B cell (primary cell): ENCODE results near the gene SYT13. TPM values are rescaled to one million over a fixed set of nuclear protein-coding genes. Genes with fewer than 3 reads are reported as not detected.

ENCODE experiments used
- ATAC-seq: fragments of 200-7000 bp; cut with Tn5 transposase; one replicate; pipeline ENCODE4 v1.10.0; 2021; ENCODE audit warnings: low read depth, mild to moderate bottlenecking, moderate number of reproducible peaks, moderate library complexity
- CTCF ChIA-PET: fragments of 350-600 bp; sonication (Branson Sonifier 250); formaldehyde crosslinking; loops from one replicate; lab custom pipeline; 2021; ENCODE audit warnings: antibody characterized with exemption, inconsistent platforms; lab: Charles Lee
- POLR2A ChIA-PET: fragments of 350-600 bp; sonication (Branson Sonifier 250); formaldehyde crosslinking; loops from one replicate; lab custom pipeline; 2021; ENCODE audit warnings: antibody characterized with exemption; lab: Charles Lee
- DNase-seq: peaks from one replicate; pipeline ENCODE4 v3.0.0; 2013
- H2AFZ ChIP-seq: 2 replicates; pipeline ENCODE4 v1.6.1; 2012; ENCODE audit warnings: mild to moderate bottlenecking, low read depth, low read length; ENCODE audit not compliant: insufficient read depth, poor library complexity, severe bottlenecking
- H3K27ac ChIP-seq, 2 donors: 1 replicate in 1 of 2; 2 replicates in 1 of 2; pipeline ENCODE4 v1.5.1; 2012 to 2013; ENCODE audit warnings: low read length in 2 of 2, mild to moderate bottlenecking in 2 of 2, moderate library complexity in 1 of 2
- H3K27me3 ChIP-seq, 4 experiments: fragments of 200-600 bp in 1 of 4; sonication (generic) in 1 of 4; replicated peaks in 1 of 4; 1 replicate in 2 of 4; 2 replicates in 2 of 4; pipeline versions ENCODE4 v1.6.1 to v1.7.0; 2013 to 2016; ENCODE audit warnings: low read length in 3 of 4, mild to moderate bottlenecking in 2 of 4, mixed read lengths in 1 of 4, moderate library complexity in 1 of 4; ENCODE audit not compliant: insufficient read depth in 4 of 4, control insufficient read depth in 3 of 4; ENCODE audit errors: control extremely low read depth in 1 of 4
- H3K36me3 ChIP-seq, 2 experiments: replicated peaks in 1 of 2; 1 replicate in 1 of 2; 2 replicates in 1 of 2; pipeline versions ENCODE4 v1.6.1 to v1.7.1; 2013; ENCODE audit warnings: low read length in 1 of 2; ENCODE audit not compliant: insufficient read depth in 2 of 2, control insufficient read depth in 1 of 2; ENCODE audit errors: control extremely low read depth in 1 of 2, extremely low read depth in 1 of 2
- H3K4me1 ChIP-seq, 2 donors: fragments of 200-600 bp in 1 of 2; sonication (generic) in 1 of 2; 1 replicate in 1 of 2; 2 replicates in 1 of 2; pipeline versions ENCODE4 v1.5.1 to v1.6.1; 2013 to 2017; ENCODE audit warnings: low read length in 2 of 2; ENCODE audit not compliant: control insufficient read depth in 2 of 2, insufficient read depth in 2 of 2
- H3K4me2 ChIP-seq: replicated peaks from 2 replicates; pipeline ENCODE3; 2012; ENCODE audit warnings: mild to moderate bottlenecking, low read depth, low read length; ENCODE audit not compliant: poor library complexity, severe bottlenecking
- H3K4me3 ChIP-seq, 5 experiments: fragments of 200-600 bp in 1 of 5; sonication (generic) in 1 of 5; 1 replicate in 3 of 5; 2 replicates in 2 of 5; pipeline versions ENCODE4 v1.5.1 to v1.7.0; 2011 to 2016; ENCODE audit warnings: low read length in 4 of 5, mild to moderate bottlenecking in 4 of 5, low read depth in 2 of 5, control low read depth in 1 of 5, moderate library complexity in 1 of 5; ENCODE audit not compliant: insufficient read depth in 1 of 5; ENCODE audit errors: control extremely low read depth in 1 of 5, extremely low read depth in 1 of 5
- H3K79me2 ChIP-seq: fragments of 200-600 bp; sonication (generic); one replicate; pipeline ENCODE4 v1.6.0; 2016; ENCODE audit warnings: low read length; ENCODE audit not compliant: control insufficient read depth, insufficient read depth
- H3K9ac ChIP-seq: fragments of 200-600 bp; sonication (generic); 2 replicates; pipeline ENCODE4 v1.6.1; 2017; ENCODE audit warnings: mild to moderate bottlenecking, low read length, moderate library complexity
- H3K9me3 ChIP-seq, 3 donors: one replicate each; pipeline versions ENCODE4 v1.6.1 to v1.7.1; 2013; ENCODE audit warnings: low read length in 2 of 3; ENCODE audit not compliant: control insufficient read depth in 2 of 3, insufficient read depth in 1 of 3; ENCODE audit errors: control extremely low read depth in 1 of 3
- H4K20me1 ChIP-seq: 2 replicates; pipeline ENCODE4 v1.6.0; 2012; ENCODE audit warnings: mild to moderate bottlenecking, low read length; ENCODE audit not compliant: insufficient read depth, control insufficient read depth, poor library complexity, severe bottlenecking
- H3K27ac Mint-ChIP-seq: one replicate; pipeline ENCODE4 v1.8.0; 2021; ENCODE audit warnings: mixed read lengths
- H3K27me3 Mint-ChIP-seq: one replicate; pipeline ENCODE4 v1.8.0; 2021; ENCODE audit warnings: mixed read lengths
- H3K4me1 Mint-ChIP-seq: one replicate; pipeline ENCODE4 v1.8.0; 2021; ENCODE audit warnings: mixed read lengths
- H3K4me3 Mint-ChIP-seq: one replicate; pipeline ENCODE4 v1.8.0; 2021; ENCODE audit warnings: mixed read lengths
- H3K9me3 Mint-ChIP-seq: one replicate; pipeline ENCODE4 v1.8.0; 2022; ENCODE audit warnings: mixed read lengths; ENCODE audit not compliant: insufficient read depth
- CTCF ChIP-seq: fragments of 200-600 bp; IDR thresholded peaks from one replicate; pipeline ENCODE4 v1.8.0; 2022; ENCODE audit warnings: antibody characterized with exemption, mild to moderate bottlenecking
- EZH2 ChIP-seq: IDR thresholded peaks from 2 replicates; pipeline ENCODE4 v1.6.1; 2012; ENCODE audit warnings: borderline replicate concordance, low read depth, mild to moderate bottlenecking, moderate library complexity, low read length; ENCODE audit not compliant: insufficient read depth, poor library complexity, severe bottlenecking
- WGBS: methylation state at CpG from one replicate; pipeline ENCODE4 v1.1.5; 2013; ENCODE audit warnings: missing lambda C conversion rate; ENCODE audit not compliant: insufficient coverage; 5-methylcytosine and 5-hydroxymethylcytosine counted together
- intact Hi-C: fragments of 100-400 bp; cut with micrococcal nuclease; formaldehyde crosslinking; loops from one replicate; pipeline ENCODE4 v1.10.0; 2022
- polyA plus RNA-seq: library from polyadenylated mRNA; depleted of rRNA; stranded (reverse); fragments of >200 nt; gene quantifications from 2 replicates; pipeline ENCODE4 v1.2.3, GENCODE V29; 2012
- total RNA-seq, 2 donors: library from RNA; stranded (reverse); fragments of 120-200 nt in 1 of 2; gene quantifications; 1 replicate in 1 of 2; 2 replicates in 1 of 2; pipeline versions ENCODE4 v1.2.3 to v1.2.4, GENCODE V29; 2013 to 2022

The SYT13 gene
- total and polyA plus RNA-seq, 2 donors (not counting 1 experiment from before 2014, with no cell fraction given), result not detected

GRCh38 chr11:45234306-45235006 is 51.7 kb downstream of the SYT13 start:
- no peaks in the 10 kb centered on the region for H3K79me2 ChIP-seq
- H2AFZ ChIP-seq, result no peak overlapping the region
- H3K9me3 Mint-ChIP-seq, result no peaks in the 10 kb centered on the region
- H3K27ac ChIP-seq, result no peak overlapping the region
- CTCF ChIA-PET, result interaction anchor here (0.8 to 2.8 kb wide), 3 partner anchors 10 to 307 kb away, joined by 3 to 14 read pairs (median 3); no protein-coding TSS in a partner anchor
- no peak overlapping the region for H3K4me2 ChIP-seq
- peaks cover 0 to 10% (median 4%) of the 10 kb centered on the region in 4 experiments for H3K27me3 ChIP-seq
- POLR2A ChIA-PET, result no interaction called here
- ATAC-seq (no peak), DNase-seq (no peak)
- no peaks in the 10 kb centered on the region for H4K20me1 ChIP-seq
- intact Hi-C loops, result no loop called here
- no peak overlapping the region for H3K27ac Mint-ChIP-seq
- no peaks in the 10 kb centered on the region for H3K36me3 ChIP-seq
- 95% methylated on average over 9 of the region's 15 CpGs for WGBS
- H3K9ac ChIP-seq, result no peak overlapping the region
- no peak overlapping the region for H3K4me3 Mint-ChIP-seq
- peaks cover 0 to 8% (median 0%) of the 10 kb centered on the region in 3 donors for H3K9me3 ChIP-seq
- H3K4me3 ChIP-seq, result no peak overlapping the region
- no peak for TF ChIP-seq EZH2
- no peak for TF ChIP-seq CTCF
- H3K27me3 Mint-ChIP-seq, result peaks cover 22% of the 10 kb centered on the region
- no peaks in the 10 kb centered on the region for H3K4me1 ChIP-seq
- H3K4me1 Mint-ChIP-seq, result no peaks in the 10 kb centered on the region

GRCh38 chr11:45233804-45234170 is 52.4 kb downstream of the SYT13 start:
- Mint-ChIP-seq H3K4me1 (no peaks in the 10 kb centered on the region), H3K4me3 (no peak overlapping the region), H3K9me3 (no peaks in the 10 kb centered on the region), H3K27me3 (peaks cover 16% of the 10 kb centered on the region), H3K27ac (no peak overlapping the region)
- H3K36me3 ChIP-seq, result no peaks in the 10 kb centered on the region
- no peak for DNase-seq
- peaks cover 0 to 6% (median 1%) of the 10 kb centered on the region in 4 experiments for H3K27me3 ChIP-seq
- ATAC-seq, result no peak
- H2AFZ ChIP-seq, result no peak overlapping the region
- WGBS, result 83% methylated on average over 14 of the region's 14 CpGs
- no peak overlapping the region for H3K4me3 ChIP-seq
- peaks cover 0 to 5% (median 0%) of the 10 kb centered on the region in 3 donors for H3K9me3 ChIP-seq
- no peak overlapping the region for H3K27ac ChIP-seq
- H3K79me2 ChIP-seq, result no peaks in the 10 kb centered on the region
- no peaks in the 10 kb centered on the region for H3K4me1 ChIP-seq
- ChIA-PET POLR2A (no interaction called here), CTCF (interaction anchor here (0.8 to 2.8 kb wide), 6 partner anchors 11 to 307 kb away, joined by 3 to 14 read pairs (median 4); no protein-coding TSS in a partner anchor)
- no peak overlapping the region for H3K4me2 ChIP-seq
- no peaks in the 10 kb centered on the region for H4K20me1 ChIP-seq
- peak; percentile 18 for TF ChIP-seq CTCF
- no peak for TF ChIP-seq EZH2
- H3K9ac ChIP-seq, result no peak overlapping the region
- intact Hi-C loops, result no loop called here
